ENCODE measurements around the gene TOMM5.

DNA sequence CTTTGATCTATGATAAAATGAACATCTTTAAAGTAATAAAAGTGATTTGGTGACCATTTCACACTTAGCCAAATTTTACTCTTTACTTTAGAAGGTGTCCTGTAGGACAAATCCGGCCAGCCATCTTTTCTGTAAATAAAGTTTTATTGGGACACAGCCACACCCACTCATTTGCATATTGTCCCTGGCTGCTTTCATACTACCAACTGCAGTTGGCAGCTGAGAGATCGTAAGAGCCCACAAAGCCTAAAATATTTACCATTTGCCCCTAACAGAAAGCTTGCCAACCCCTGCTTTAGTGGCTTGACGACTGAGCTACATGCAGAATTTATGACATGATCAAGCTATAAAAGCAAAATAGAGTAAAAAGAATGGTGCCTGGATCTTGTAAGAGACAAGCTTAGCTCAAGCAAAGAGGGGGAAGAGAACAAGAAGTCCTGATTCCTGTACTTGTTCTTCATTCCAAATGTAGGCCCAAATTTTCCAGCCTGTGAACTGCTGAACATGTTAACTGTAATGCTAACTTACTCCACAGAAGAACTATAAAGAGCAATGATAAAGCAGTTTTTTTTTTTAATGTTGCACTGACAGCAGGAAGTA lies 8.8 kb downstream of the TOMM5 start:
- TF ChIP-seq CTCF (IDR thresholded peaks at IDR 0.05; ENCODE audit: low read depth, low read length, poor library complexity, severe bottlenecking), result no peak
- TF ChIP-seq EZH2phosphoT487 (IDR thresholded peaks at IDR 0.05; ENCODE audit: borderline replicate concordance, low read length), result no peak
